Measurements from ENCODE around the gene ARL15. TPM values are rescaled to one million over a fixed set of nuclear protein-coding genes. Genes with fewer than 3 reads are reported as not detected.

Gene ARL15
- total and polyA plus RNA-seq, 4 donors, result 5.7 to 66.2 (median 14.9) TPM

GRCh38 chr5:54288568-54289217 is 21.7 kb downstream of the ARL15 start:
- 77 to 97% methylated on average over 5 of the region's 5 CpGs for WGBS, 2 donors
- H3K27me3 ChIP-seq (ENCODE audit: control insufficient read depth in 3 of 3, insufficient read depth in 3 of 3, low read length in 2 of 3), result no peaks in the 10 kb centered on the region
- H3K4me3 ChIP-seq, result no peak overlapping the region
- peaks cover 0 to 3% (median 0%) of the 10 kb centered on the region in 4 donors for H3K9me3 ChIP-seq (ENCODE audit: control insufficient read depth in 4 of 4, insufficient read depth in 3 of 4, low read length in 3 of 4)
- ATAC-seq (ENCODE audit: insufficient read depth, low FRiP score) (no peak), DNase-seq (no peak)
- H3K9ac ChIP-seq (ENCODE audit: insufficient read depth in 1 of 2, low read length in 2 of 2), result no peak overlapping the region
- H3K27ac ChIP-seq (ENCODE audit: low read depth in 1 of 2, low read length in 1 of 2), result no peak overlapping the region
- no peaks in the 10 kb centered on the region for H3K36me3 ChIP-seq (ENCODE audit: control insufficient read depth in 4 of 4, insufficient read depth in 4 of 4, low read length in 4 of 4)
- TF ChIP-seq CTCF (IDR thresholded peaks at IDR 0.05; ENCODE audit: control extremely low read depth, extremely low read depth), result no peak
- H3K4me1 ChIP-seq (ENCODE audit: control insufficient read depth in 5 of 5, insufficient read depth in 5 of 5, low read length in 5 of 5), result peaks cover 0 to 2% (median 0%) of the 10 kb centered on the region in 5 donors

GRCh38 chr5:54285686-54286085 is 24.7 kb downstream of the ARL15 start:
- 65 to 74% methylated on average over 10 of the region's 10 CpGs for WGBS, 2 donors
- Histone ChIP-seq H3K4me3 (no peak overlapping the region), H3K4me1 (ENCODE audit: control insufficient read depth in 5 of 5, insufficient read depth in 5 of 5, low read length in 5 of 5) (peaks cover 0 to 1% (median 0%) of the 10 kb centered on the region in 5 donors), H3K27me3 (ENCODE audit: control insufficient read depth in 3 of 3, insufficient read depth in 3 of 3, low read length in 2 of 3) (no peaks in the 10 kb centered on the region), H3K27ac (ENCODE audit: low read depth in 1 of 2, low read length in 1 of 2) (no peak overlapping the region), H3K9me3 (ENCODE audit: control insufficient read depth in 4 of 4, insufficient read depth in 3 of 4, low read length in 3 of 4) (peaks cover 0 to 3% (median 0%) of the 10 kb centered on the region in 4 donors), H3K36me3 (ENCODE audit: control insufficient read depth in 4 of 4, insufficient read depth in 4 of 4, low read length in 4 of 4) (no peaks in the 10 kb centered on the region), H3K9ac (ENCODE audit: insufficient read depth in 1 of 2, low read length in 2 of 2) (no peak overlapping the region)
- peak; percentile 34 for ATAC-seq (ENCODE audit: insufficient read depth, low FRiP score)
- no peak for TF ChIP-seq CTCF (IDR thresholded peaks at IDR 0.05; ENCODE audit: control extremely low read depth, extremely low read depth)
- DNase-seq, result peak in 2 of 3 donors; percentile 16 to 43

- Histone ChIP-seq H3K27me3 (ENCODE audit: control insufficient read depth in 3 of 3, insufficient read depth in 3 of 3, low read length in 2 of 3) (no peaks in the 10 kb centered on the region), H3K4me1 (ENCODE audit: control insufficient read depth in 5 of 5, insufficient read depth in 5 of 5, low read length in 5 of 5) (peaks cover 0 to 1% (median 0%) of the 10 kb centered on the region in 5 donors), H3K27ac (ENCODE audit: low read depth in 1 of 2, low read length in 1 of 2) (no peak overlapping the region), H3K4me3 (no peak overlapping the region), H3K9me3 (ENCODE audit: control insufficient read depth in 4 of 4, insufficient read depth in 3 of 4, low read length in 3 of 4) (peaks cover 0 to 5% (median 2%) of the 10 kb centered on the region in 4 donors), H3K9ac (ENCODE audit: insufficient read depth in 1 of 2, low read length in 2 of 2) (no peak overlapping the region), H3K36me3 (ENCODE audit: control insufficient read depth in 4 of 4, insufficient read depth in 4 of 4, low read length in 4 of 4) (no peaks in the 10 kb centered on the region)
- 90 to 92% methylated on average over 2 of the region's 2 CpGs for WGBS, 2 donors
- TF ChIP-seq CTCF (IDR thresholded peaks at IDR 0.05; ENCODE audit: control extremely low read depth, extremely low read depth), result no peak
- ATAC-seq (ENCODE audit: insufficient read depth, low FRiP score) (no peak), DNase-seq (no peak)
These were observed 25.8 kb downstream of the ARL15 start for GRCh38 chr5:54284586-54284985.

Data from lung (tissue), 12 donors.